Measurements from ENCODE around the gene RANBP9.
A peak's percentile ranks its signal among the peaks of the same experiment; 100 is the strongest.

Gene RANBP9

GRCh38 chr6:13573669-13574110 is 137.9 kb downstream of the RANBP9 start:
- peaks cover 8% of the 10 kb centered on the region for H3K4me1 Mint-ChIP-seq
- H3K9me3 Mint-ChIP-seq, result peaks cover 13% of the 10 kb centered on the region
- peaks cover 4% of the 10 kb centered on the region for H3K27me3 Mint-ChIP-seq (ENCODE audit: low read depth)
- TF ChIP-seq, protein P1, sequence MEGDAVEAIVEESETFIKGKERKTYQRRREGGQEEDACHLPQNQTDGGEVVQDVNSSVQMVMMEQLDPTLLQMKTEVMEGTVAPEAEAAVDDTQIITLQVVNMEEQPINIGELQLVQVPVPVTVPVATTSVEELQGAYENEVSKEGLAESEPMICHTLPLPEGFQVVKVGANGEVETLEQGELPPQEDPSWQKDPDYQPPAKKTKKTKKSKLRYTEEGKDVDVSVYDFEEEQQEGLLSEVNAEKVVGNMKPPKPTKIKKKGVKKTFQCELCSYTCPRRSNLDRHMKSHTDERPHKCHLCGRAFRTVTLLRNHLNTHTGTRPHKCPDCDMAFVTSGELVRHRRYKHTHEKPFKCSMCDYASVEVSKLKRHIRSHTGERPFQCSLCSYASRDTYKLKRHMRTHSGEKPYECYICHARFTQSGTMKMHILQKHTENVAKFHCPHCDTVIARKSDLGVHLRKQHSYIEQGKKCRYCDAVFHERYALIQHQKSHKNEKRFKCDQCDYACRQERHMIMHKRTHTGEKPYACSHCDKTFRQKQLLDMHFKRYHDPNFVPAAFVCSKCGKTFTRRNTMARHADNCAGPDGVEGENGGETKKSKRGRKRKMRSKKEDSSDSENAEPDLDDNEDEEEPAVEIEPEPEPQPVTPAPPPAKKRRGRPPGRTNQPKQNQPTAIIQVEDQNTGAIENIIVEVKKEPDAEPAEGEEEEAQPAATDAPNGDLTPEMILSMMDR (IDR thresholded peaks at IDR 0.05; ENCODE audit: unreplicated experiment in 3 of 3), result no peak
- H3K36me3 Mint-ChIP-seq (ENCODE audit: low read depth), result peaks cover 10% of the 10 kb centered on the region
- H3K4me3 Mint-ChIP-seq, result peak overlapping the region; percentile 94 to 96 (median 94)
- peak overlapping the region; percentile 97 to 99 (median 98) for H3K27ac Mint-ChIP-seq

DNA sequence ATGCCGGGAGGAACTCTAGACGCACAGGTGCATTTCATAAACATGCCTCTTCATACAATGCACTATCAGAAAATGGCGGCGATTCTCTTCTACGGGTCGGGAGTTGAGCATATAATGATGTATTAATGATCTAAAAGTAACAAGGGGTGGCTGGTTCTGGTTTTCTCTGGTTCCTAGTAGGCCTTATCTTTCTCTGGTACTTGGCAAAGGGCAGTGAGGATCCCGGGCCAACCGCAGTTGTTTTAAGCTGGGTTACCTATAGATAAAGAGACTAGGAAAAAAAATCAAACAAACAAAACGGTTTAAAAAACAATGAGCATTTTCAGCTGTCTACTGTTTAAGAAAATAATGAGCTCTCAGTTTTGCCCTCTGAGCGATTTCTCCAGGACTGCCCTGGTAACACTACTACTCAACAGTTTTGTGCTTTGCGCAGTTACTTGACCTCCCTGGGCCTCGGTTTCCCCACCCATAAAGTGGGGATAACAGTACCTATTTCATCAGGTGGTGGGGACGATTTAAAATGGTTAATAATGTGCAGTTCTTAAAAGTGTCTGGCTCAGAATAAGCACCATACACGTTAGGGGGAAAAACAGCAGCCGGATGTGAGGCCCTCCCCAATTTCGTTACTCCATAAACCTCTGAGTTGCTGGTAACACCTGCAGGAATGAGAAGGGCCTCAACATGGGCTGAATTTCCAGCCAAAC is 138.5 kb downstream of the RANBP9 start:
- Mint-ChIP-seq H3K4me1 (peaks cover 8% of the 10 kb centered on the region), H3K36me3 (ENCODE audit: low read depth) (peaks cover 9% of the 10 kb centered on the region), H3K9me3 (peaks cover 12% of the 10 kb centered on the region), H3K27ac (peak overlapping the region; percentile 97 to 99 (median 98)), H3K27me3 (ENCODE audit: low read depth) (peaks cover 4% of the 10 kb centered on the region), H3K4me3 (peak overlapping the region; percentile 94 to 96 (median 94))
- TF ChIP-seq, protein P1 (IDR thresholded peaks at IDR 0.05; ENCODE audit: unreplicated experiment in 3 of 3), result no peak

GRCh38 chr6:13572240-13572639 is 139.4 kb downstream of the RANBP9 start:
- TF ChIP-seq, protein P1 (IDR thresholded peaks at IDR 0.05; ENCODE audit: unreplicated experiment in 3 of 3), result no peak
- Mint-ChIP-seq H3K9me3 (peaks cover 7% of the 10 kb centered on the region), H3K36me3 (ENCODE audit: low read depth) (peaks cover 4% of the 10 kb centered on the region), H3K27me3 (ENCODE audit: low read depth) (peaks cover 4% of the 10 kb centered on the region), H3K4me1 (peaks cover 8% of the 10 kb centered on the region), H3K4me3 (peak overlapping the region; percentile 82 to 94 (median 94)), H3K27ac (peak overlapping the region; percentile 97 to 99 (median 98))
